A673 (cell line): ENCODE results near the gene CCDC154. TPM values are rescaled to one million over a fixed set of nuclear protein-coding genes. Genes with fewer than 3 reads are reported as not detected.

Experiments
- BruUV-seq: library from RNA; stranded (reverse); fragments of 400-500 nt; replicated peaks from 2 replicates; lab custom pipeline; 2021; lab: Mats Ljungman, UMichigan
- CTCF ChIA-PET: fragments of 300-600 bp; sonication (Branson Sonifier 250); formaldehyde crosslinking; loops from one replicate; lab custom pipeline; 2022; ENCODE audit warnings: antibody characterized with exemption; lab: Charles Lee
- POLR2A ChIA-PET: fragments of 300-600 bp; sonication (Branson Sonifier 250); formaldehyde crosslinking; loops from one replicate; lab custom pipeline; 2022; ENCODE audit warnings: antibody characterized with exemption; ENCODE audit not compliant: low non-redundant PET; lab: Charles Lee
- DNase-seq: peaks from one replicate; pipeline ENCODE4 v3.0.0-alpha.2; 2015; ENCODE audit warnings: low spot score
- H3K27ac ChIP-seq: fragments of 200-600 bp; sonication (generic); 2 replicates; pipeline ENCODE4 v1.5.1; 2016; ENCODE audit warnings: mixed run types, low read depth, mild to moderate bottlenecking, mixed read lengths, antibody characterized with exemption, low read length; ENCODE audit not compliant: poor library complexity, severe bottlenecking
- H3K27me3 ChIP-seq: fragments of 200-600 bp; sonication (generic); replicated peaks from 2 replicates; pipeline ENCODE4 v1.6.1; 2017; ENCODE audit warnings: mixed run types, low read depth, mild to moderate bottlenecking, mixed read lengths, antibody characterized with exemption, low read length; ENCODE audit not compliant: insufficient read depth, poor library complexity
- H3K36me3 ChIP-seq: fragments of 200-600 bp; sonication (generic); 2 replicates; pipeline ENCODE4 v1.6.1; 2016; ENCODE audit warnings: mixed run types, mild to moderate bottlenecking, mixed read lengths, antibody characterized with exemption, low read length; ENCODE audit not compliant: insufficient read depth, poor library complexity, severe bottlenecking
- H3K4me1 ChIP-seq: fragments of 200-600 bp; sonication (generic); 2 replicates; pipeline ENCODE4 v1.6.1; 2017; ENCODE audit warnings: mixed run types, mild to moderate bottlenecking, mixed read lengths, antibody characterized with exemption, low read length; ENCODE audit not compliant: insufficient read depth, poor library complexity, severe bottlenecking
- H3K4me3 ChIP-seq: fragments of 200-600 bp; sonication (generic); 2 replicates; pipeline ENCODE4 v1.5.1; 2016; ENCODE audit warnings: low read depth, mixed run types, mild to moderate bottlenecking, mixed read lengths, low read length; ENCODE audit not compliant: poor library complexity, severe bottlenecking
- H3K9me3 ChIP-seq: fragments of 200-600 bp; sonication (generic); 2 replicates; pipeline ENCODE4 v1.6.1; 2016; ENCODE audit warnings: mixed run types, low read depth, mild to moderate bottlenecking, mixed read lengths, antibody characterized with exemption, low read length; ENCODE audit not compliant: poor library complexity, severe bottlenecking
- CTCF ChIP-seq: fragments of 300-800, 200-600 bp; sonication (generic); conservative IDR thresholded peaks from 2 replicates; pipeline ENCODE4 v1.5.1; 2017; ENCODE audit warnings: low read depth, mild to moderate bottlenecking, antibody characterized with exemption, low read length, moderate library complexity, mixed read lengths
- EZH2 ChIP-seq: fragments of 200-600 bp; sonication (generic); IDR thresholded peaks from 2 replicates; pipeline ENCODE4 v1.6.1; 2017; ENCODE audit warnings: borderline replicate concordance, low read depth, mild to moderate bottlenecking, mixed read lengths, antibody characterized with exemption, low read length; ENCODE audit not compliant: poor library complexity, severe bottlenecking
- intact Hi-C: fragments of 100-400 bp; cut with micrococcal nuclease; formaldehyde crosslinking; loops from one replicate; pipeline ENCODE4 v1.10.0; 2022; ENCODE audit not compliant: unreplicated experiment
- total RNA-seq: library from RNA; stranded (reverse); gene quantifications from 2 replicates; pipeline ENCODE4 v1.2.3, GENCODE V29; 2021

CCDC154 gene
- total RNA-seq, 1 experiment from 2014 or later = 1.2 TPM

- no peak for DNase-seq
- BruUV-seq = no TSS peak
- H3K27me3 ChIP-seq = no peaks in the 10 kb centered on the region
- intact Hi-C loops = no loop called here
- TF ChIP-seq CTCF (no peak), EZH2 (no peak)
- H3K4me1 ChIP-seq = no peaks in the 10 kb centered on the region
- no peak overlapping the region for H3K4me3 ChIP-seq
- CTCF ChIA-PET = no interaction called here
- H3K27ac ChIP-seq = no peak overlapping the region
- POLR2A ChIA-PET = no interaction called here
- H3K9me3 ChIP-seq = no peaks in the 10 kb centered on the region
- H3K36me3 ChIP-seq = no peaks in the 10 kb centered on the region
These were observed 43.1 kb downstream of the CCDC154 start for GRCh38 chr16:1401061-1401757.

GRCh38 chr16:1398826-1399581 is 45.4 kb downstream of the CCDC154 start:
- no TSS peak for BruUV-seq
- H3K4me1 ChIP-seq = no peaks in the 10 kb centered on the region
- no peak overlapping the region for H3K27ac ChIP-seq
- no peaks in the 10 kb centered on the region for H3K36me3 ChIP-seq
- POLR2A ChIA-PET = no interaction called here
- H3K4me3 ChIP-seq = no peak overlapping the region
- intact Hi-C loops = no loop called here
- H3K27me3 ChIP-seq = no peaks in the 10 kb centered on the region
- no peak for TF ChIP-seq EZH2
- TF ChIP-seq CTCF = no peak
- CTCF ChIA-PET = no interaction called here
- H3K9me3 ChIP-seq = no peaks in the 10 kb centered on the region
- DNase-seq = no peak

GRCh38 chr16:1398351-1398750 is 46.0 kb downstream of the CCDC154 start:
- no peaks in the 10 kb centered on the region for H3K36me3 ChIP-seq
- no peak overlapping the region for H3K27ac ChIP-seq
- H3K4me1 ChIP-seq = no peaks in the 10 kb centered on the region
- no peak for DNase-seq
- no peak for TF ChIP-seq EZH2
- no peak for TF ChIP-seq CTCF
- no peak overlapping the region for H3K4me3 ChIP-seq
- H3K27me3 ChIP-seq = no peaks in the 10 kb centered on the region
- CTCF ChIA-PET = no interaction called here
- BruUV-seq = no TSS peak
- POLR2A ChIA-PET = no interaction called here
- H3K9me3 ChIP-seq = no peaks in the 10 kb centered on the region
- intact Hi-C loops = no loop called here
